ENCODE data around the gene RBMS3.
"Not testable (repeated sequence)": the region's sequence is repeated elsewhere in the genome, so short reads cannot be mapped to it uniquely, and the experiment has no call there.

The RBMS3 gene

DNA sequence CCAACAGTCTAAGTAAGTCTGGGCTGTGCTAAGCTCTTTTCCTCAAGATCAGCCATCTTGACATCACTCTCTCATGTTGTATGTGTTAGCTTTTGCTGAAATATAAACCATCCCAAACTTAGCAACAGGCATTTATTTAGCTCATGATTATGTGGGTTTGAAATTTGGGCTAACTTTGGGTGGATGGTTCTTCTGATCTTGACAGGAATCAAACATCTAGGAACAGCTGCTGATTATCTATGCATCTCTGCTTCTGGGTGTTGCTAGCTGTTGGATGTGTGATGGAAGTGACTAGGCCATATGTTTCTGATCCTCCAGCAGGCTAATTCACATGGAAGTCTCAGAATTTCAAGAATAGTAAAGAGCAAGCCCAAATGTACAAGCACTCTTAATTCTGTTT, 710.3 kb downstream of the RBMS3 start:
- DNase-seq = no peak

DNA sequence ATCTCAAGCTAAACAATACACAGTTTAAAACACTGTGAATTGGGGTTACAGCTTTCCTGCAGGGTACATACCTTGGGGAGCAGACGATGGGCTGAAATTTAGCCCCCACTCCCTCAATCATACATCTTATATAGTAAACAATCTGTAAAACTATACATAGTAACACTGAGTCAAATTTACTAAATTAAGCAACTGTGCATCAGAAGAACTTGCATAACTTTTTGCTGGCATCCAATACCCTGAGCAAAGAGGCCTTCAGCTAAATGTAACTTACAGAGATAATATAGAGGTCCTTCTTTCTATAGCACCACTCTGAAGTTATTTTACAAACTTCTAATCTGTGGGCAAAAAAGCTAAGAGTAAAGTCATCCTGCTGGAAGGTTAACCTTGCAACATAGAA, 721.9 kb downstream of the RBMS3 start:
- DNase-seq = no peak

DNA sequence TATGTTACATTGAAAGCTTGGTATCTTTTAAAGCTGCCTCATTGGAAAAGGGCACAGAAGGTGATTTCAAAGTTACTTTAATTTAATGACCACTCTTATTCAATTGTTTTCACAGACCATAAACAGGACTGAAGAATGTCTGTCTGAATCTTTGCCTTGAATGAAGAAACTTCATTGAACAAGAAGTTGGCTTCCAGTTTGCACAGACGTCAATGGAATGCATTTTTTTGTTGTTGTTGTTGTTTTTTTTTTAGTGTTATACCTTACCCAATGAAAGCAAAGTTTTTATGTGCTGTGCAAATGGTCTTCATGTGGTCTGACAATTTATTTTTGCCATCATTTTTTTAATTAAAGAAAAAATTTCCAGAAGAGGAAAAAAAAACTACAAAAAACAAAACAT, 722.9 kb downstream of the RBMS3 start:
- DNase-seq = no peak

DNA sequence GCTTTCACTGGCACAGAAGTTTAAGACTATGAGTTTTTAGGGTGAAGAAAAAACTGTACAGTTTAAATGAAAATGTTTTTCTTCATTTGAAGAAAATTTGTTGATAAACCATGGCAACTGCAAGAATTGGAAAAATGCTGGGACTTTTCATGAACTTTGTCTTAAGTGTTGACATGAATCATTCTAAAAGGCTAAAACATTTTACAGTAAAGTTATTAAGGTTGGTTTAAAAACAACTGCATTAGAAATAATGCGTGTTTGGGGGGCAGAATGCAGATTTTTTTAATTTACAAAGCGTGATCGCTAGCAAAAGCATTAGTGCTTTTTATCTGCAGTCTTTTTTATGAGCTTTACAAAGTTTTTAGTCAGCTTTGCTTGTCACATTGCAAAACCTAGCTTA, 723.6 kb downstream of the RBMS3 start:
- DNase-seq = no peak

DNA sequence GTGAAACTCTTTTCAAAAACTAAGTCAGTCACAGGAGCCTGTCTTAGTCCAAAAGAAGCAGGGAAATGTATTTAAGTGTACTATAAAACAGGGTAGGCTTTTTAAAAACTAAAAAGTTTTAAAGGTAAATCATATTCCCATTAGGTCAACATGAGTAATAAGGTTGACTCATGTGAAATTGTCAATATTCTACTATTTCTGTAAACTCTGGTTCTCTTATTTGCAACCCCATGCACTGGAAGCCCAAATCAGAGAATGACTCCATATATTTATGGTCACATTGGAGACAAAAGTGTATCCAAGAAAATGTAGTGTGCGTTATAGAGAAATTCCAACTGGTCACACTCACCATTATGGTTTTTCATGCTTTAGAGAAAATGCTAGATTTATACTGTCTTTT, 725.2 kb downstream of the RBMS3 start:
- no peak for DNase-seq

DNA sequence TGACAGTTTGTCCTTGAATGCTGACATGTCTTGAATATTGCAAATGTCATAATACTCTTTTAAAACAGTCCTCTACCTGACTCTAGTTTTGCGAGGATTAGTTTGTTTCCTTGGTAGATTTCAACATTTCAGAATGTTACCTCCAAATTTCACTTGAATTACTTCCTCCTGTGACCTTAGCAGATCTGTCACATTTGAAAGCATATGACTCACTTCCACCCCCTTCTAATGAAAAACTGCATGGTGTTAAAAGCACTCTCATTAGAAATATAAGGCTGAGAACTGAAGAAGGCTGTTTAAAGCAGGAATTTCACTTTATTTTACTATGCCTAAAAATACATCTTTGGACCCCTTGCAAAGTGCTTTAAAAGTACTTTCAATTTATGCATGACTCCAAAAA, 726.8 kb downstream of the RBMS3 start:
- DNase-seq = no peak

DNA sequence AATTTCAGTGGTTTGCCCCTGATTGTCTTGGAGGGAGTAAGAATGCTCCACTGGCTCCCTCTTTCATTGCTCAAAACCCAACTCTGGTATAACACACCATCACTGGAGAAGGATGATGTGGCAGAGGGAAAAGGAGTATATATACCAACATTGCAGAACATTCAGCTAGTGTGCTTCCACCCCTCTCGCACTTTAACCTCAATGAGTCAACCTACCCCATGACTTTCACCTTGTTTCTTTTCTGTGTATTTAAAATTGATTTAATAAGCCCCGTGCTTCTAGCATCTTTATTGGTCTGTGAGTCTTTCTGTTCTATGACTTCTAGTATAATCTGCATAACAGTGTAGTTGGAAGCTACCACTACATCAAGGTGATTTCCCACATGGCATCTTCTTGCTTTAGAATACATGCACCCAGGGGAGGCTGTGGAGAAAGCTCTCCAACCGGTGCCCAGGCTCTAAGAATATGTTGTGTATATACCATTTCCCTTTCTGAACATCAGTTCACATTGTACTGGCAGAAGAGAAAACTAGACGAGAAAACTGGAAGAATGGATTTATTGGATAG, 730.4 kb downstream of the RBMS3 start:
- no peak for DNase-seq

DNA sequence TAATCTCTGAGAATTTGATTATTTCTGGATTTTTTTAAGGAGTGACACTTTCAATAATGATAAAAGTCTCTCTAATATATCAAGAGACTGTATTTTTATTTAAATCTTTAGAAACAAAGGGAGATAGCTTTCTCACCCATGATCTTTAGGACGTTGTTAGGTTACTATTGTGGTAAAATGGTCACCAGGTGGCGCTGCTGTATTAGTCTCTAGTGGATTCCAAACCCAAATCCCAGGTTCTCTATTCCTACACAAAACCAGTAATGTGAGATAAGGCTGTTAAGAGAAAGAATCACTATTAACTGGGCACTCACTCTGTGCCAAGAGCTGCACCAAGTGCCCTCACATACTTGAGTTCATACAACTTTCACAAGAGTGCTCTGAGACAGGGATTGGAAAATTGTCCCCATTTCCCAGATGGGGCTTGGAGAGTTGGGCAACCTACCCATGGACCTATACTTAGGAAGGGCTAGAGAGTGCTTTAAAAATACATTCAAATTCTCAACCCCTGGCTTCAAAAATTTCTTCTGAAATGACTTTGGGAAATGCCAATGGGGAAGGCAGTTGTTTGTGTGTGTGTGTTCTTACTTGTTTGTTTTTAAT, 732.2 kb downstream of the RBMS3 start:
- peak; percentile 38 for DNase-seq

DNA sequence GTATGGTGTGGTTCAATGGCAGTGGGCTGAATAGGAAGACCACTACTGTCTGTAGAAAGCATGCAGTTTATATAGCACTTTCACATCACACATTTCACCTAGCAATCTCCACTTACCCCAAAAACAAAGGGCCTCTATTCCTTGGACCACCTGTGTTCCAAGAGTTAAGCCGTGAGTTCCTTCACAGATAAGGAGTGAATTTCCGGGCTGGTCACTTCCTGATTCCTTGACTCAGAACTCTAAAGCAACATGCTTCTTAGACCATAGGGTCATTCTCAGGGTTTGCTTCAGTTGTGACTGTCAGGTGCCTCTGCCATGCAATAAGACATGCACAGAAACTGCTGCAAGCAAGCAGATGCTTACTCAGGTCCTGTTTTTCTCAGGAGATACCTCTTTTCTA, 737.0 kb downstream of the RBMS3 start:
- DNase-seq = no peak

DNA sequence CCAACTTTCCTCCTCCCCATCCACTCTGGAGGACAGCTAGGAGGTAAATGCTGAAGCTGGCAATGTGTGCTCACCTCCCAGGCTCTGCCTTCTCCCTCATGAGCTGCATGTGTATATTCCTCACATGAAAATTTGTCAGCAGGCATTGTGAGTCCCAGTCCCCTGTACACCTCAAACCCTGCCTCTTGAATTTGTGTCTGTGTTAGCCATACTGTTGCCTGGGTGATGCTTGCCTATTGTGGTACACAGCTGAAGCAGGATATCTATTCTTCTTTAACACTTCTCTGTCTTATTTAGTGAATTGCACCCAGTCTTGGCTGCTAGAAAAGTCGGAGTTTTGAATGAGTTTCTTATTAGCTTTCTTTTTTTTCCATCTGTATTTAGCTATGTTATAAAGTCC, 739.5 kb downstream of the RBMS3 start:
- no peak for DNase-seq

DNA sequence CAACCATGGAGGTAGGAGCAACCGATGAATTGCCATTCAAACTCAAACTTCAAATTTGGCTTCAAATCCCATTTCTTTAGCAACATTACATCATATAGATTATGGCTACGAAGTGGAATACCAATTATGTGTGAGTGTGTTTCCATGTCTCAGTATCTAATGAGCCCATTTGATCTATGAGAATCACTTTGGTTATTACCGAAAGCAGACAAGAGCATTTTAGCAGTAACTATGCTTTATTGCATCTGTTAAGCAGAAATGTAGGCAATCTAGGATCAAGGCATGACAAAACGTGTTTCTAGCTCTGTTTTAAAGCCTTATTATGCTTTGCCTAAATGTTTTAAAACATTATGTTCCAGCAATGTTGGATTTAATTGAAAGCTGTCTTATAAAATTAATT, 743.6 kb downstream of the RBMS3 start:
- DNase-seq = no peak

DNA sequence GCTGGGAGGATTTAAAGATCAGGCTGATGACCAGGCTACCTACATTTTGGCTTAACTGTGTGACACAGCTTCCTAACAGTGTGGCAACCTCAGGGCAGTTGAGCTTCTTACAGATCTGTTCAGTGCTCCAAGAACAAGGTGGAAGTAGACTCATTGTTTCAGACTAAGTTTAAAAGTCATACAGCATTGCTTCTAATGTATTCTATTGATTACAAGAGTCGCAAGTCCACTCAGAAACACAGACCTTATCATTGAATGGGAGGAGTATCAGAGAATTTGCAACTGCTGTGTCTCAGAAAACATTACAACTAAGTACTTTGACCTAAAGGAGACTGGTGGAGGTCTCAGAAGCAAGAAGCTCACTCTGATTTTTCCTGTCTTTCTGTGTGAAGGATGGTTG, 746.0 kb downstream of the RBMS3 start:
- DNase-seq = no peak

DNA sequence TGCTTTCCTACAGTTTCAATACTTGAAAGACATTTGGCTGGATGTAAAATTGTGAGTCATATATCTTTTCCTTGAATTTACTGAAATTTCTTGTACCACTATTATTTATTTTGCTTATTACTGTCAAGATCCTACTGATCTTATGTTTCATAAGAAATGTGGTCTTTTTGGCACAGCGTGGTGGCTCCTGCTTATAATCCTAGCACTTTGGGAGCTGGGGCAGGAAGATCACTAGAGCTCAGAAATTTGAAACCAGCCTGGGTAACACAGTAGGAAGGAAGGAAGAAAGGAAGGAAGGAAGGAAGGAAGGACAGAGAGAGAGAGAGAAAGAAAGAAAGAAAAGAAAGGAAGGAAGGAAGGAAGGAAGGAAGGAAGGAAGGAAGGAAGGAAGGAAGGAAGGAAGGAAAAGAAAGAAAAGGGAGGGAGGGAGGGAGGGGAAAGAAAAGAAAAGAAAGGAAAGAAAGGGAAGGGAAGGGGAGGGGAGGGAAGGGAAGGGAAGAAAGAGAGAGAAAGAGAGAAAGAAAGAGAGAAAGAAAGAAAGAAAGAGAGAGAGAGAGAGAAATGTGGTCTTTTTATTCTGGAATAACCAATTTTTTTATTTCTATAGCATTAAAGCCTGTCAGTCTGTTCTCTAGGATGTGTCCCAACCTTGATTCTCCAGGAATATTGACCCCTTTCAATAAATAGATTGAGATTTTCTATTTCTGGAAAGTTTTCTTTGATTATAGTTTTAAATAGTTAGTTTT, 753.5 kb downstream of the RBMS3 start:
- DNase-seq = no peak

DNA sequence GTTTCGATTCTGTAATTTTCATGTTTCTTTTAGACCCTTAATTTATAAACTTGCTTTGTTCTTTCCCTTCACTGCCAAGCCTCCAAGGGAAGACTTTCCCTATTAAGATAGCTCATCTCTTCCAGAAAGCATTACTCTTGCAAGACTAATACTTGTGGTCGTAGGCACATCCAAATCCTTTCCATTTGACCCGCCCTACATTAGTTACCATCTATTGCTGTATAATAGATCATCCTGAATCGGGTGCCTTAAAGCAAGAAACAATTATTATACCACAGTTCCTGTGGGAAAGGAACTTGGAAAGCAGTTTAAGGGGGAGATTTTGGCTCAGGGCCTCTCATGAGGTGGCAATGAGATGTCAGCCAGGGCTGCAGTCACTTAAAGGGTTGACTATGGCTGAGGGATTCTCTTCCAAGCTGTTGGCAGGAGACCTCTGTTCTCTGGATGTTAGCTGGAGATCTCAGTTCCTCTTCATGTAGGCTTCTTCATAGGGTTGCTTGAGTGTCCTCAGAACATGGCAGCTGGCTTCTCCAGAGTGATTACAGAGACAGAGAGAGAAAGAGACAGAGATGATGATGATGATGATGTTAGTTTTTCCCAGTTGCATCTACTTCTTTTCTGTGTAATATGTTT, 755.2 kb downstream of the RBMS3 start:
- DNase-seq = no peak

DNA sequence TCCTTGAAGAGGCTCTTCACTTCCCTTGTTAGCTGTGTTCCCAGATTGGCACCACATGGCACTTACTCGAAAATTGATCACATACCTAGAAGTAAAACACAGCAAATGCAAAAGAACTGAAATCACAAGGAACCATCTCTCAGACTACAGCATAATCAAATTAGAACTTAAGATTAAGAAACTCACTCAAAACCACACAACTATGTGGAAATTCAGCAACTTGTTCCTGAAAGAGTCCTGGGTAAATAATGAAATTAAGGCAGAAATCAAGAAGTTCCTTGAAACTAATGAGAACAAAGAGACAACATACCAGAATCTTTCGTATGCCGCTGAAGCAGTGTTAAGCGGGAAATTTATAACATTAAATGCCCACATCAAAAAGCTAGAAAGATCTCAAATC, 759.3 kb downstream of the RBMS3 start:
- no peak for DNase-seq

DNA sequence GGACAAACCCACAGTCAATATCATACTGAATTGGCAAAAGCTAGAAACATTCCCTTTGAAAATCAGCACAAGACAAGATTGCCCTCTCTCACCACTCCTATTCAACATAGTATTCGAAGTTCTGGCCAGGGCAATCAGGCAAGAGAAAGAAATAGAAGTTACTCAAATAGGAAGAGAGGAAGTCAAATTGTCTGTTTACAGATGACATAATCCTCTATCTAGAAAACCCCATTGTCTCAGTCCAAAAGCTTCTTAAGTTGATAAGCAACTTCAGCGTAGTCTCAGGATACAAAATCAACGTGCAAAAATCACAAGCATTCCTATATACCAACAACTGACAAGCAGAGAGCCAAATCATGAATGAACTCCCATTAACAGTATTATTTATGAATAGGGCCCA, 760.6 kb downstream of the RBMS3 start:
- DNase-seq = not testable (repeated sequence)

DNA sequence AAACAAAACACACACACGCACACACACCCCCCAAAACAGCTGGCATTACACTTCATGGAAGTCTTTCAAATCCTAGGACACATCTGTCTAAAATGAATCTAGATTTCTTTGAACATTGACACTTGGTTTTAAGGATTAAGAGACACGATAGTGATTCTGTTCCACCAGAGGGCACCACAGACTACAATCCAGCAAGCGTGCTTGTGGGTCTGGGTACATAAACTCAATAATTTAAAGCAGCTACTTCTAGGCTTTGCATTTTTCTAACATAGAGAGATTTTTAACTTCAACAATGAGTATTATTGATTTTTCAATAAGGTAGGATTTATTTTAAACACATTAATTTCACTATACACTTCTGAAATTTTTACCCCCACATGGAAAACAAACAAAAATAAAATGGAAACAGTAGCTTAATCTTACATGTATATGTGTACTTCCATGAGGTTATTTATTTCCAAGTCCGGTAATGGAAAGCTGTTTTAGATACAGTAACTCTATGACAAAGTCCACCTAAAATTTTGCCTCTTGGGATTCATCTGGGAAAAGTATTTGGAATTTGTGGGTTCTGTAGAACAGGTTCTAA, 761.5 kb downstream of the RBMS3 start:
- DNase-seq = peak; percentile 37

DNA sequence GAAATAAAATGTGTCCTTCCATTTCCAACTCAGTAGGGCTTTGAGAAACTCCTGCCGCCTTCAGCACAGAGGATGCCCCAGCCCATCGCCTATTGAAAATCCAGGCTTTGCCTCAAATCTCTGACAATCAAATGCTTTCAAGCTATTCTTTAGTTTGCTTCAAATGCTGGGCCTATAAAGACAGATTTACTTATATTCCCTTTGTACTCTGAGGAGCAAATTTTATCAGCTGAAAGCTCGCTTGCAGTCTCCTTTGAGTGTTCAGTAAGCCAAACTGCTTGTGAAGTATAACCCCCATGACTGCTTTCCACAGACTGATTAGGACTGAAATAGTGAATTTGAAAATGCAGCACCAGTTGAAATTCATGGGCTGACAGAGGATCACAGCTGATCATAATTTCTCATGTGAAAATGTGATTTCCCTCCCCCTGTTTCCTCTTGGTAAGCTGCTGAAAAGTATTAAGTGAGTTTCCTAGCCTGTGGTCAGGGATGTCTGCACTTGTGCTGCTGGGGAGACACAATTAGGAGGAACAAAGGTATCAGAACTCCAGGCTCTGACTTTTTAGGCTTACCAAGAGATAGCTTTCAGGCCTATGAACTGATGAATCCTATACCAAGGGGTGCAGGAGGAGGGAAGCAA, 762.2 kb downstream of the RBMS3 start:
- DNase-seq = no peak

DNA sequence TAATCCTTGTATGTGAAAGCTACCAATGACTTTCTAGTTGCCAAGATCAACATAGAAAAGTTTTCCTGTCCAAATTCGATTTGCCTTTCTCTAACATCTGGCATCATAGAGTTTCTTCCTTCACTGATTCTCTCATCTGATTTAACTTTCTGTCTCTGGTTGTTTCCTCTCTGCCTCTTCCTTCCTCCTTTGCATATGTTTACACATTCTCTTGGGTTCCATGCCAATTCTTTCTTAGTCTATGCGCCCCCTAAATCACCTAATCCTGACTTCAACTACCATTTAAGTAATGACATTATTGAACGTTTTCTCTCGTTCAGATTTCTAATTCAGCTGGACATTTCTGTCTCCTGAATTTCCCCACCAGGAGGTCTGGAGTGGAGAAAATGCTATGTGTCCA, 763.6 kb downstream of the RBMS3 start:
- no peak for DNase-seq

DNA sequence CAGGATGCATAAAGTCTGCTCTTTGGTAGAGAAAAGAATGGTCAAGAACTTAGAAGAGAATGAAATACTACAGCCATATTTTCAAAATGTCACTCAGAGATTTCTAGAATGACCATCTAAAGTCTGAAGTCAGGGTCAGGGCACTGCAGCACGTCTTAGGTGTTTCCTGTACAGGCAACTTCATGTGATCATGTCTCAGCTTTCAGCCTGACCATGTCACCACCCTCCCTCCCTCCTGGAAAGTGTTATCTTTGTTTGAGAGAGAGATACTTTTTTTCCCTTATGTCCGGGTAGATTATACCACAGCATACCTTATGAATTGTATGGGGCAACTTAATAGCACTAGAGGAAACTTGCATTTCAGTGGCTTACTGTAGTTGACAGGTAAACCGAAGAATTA, 767.6 kb downstream of the RBMS3 start:
- DNase-seq = no peak

DNA sequence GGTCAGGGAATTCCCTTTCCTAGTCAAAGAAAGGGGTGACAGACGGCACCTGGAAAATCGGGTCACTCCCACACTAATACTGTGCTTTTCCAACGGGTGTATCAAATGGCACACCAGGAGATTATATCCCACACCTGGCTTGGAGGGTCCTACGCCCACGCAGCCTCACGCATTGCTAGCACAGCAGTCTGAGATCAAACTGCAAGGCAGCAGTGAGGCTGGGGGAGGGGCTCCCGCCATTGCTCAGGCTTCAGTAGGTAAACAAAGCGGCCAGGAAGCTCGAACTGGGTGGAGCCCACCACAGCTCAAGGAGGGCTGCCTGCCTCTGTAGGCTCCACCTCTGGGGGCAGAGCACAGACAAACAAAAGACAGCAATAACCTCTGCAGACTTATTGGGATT, 769.2 kb downstream of the RBMS3 start:
- DNase-seq = not testable (repeated sequence)

DNA sequence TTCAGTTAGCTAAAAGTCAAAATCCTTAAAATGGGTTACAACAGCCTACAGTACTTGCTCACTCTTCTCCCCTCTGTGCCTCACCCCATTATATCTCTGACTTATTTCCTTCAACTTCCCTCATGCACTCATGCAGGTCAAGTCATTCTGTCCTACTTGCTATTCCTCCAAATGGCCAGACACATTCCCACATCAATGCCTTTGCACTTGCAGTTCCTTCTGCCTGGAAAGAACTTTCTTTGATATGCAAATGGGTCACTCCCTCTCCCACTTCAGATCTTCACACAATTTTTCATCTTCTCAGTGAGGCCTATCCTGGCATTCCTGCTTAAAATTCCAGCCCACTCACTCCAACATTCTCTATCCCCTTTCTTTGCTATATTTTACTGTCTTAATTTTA, 778.4 kb downstream of the RBMS3 start:
- no peak for DNase-seq

All from CD4-positive, alpha-beta T cell treated with Interleukin-4 for 4 hours (primary cell).